Esophagus (tissue), 2 donors: ENCODE results near the gene WDFY1. TPM values are rescaled to one million over a fixed set of nuclear protein-coding genes. Genes with fewer than 3 reads are reported as not detected.

Experiments used
- H3K27ac ChIP-seq, 2 donors: one replicate each; pipeline ENCODE4 v1.5.1; 2013; ENCODE audit warnings: low read depth in 2 of 2, mild to moderate bottlenecking in 2 of 2, inconsistent platforms in 1 of 2, low read length in 1 of 2, moderate library complexity in 1 of 2
- H3K27me3 ChIP-seq, 2 donors: one replicate each; pipeline ENCODE4 v1.6.1; 2013; ENCODE audit warnings: low read length in 2 of 2, control low read depth in 1 of 2, mild to moderate bottlenecking in 1 of 2; ENCODE audit not compliant: insufficient read depth in 2 of 2, control insufficient read depth in 1 of 2
- H3K36me3 ChIP-seq, 2 donors: one replicate each; pipeline ENCODE4 v1.6.1; 2013; ENCODE audit warnings: low read length in 1 of 2; ENCODE audit not compliant: control insufficient read depth in 2 of 2, insufficient read depth in 2 of 2
- H3K4me1 ChIP-seq, 2 donors: one replicate each; pipeline ENCODE4 v1.6.1; 2013; ENCODE audit warnings: low read length in 1 of 2; ENCODE audit not compliant: control insufficient read depth in 2 of 2, insufficient read depth in 2 of 2
- H3K4me3 ChIP-seq, 2 donors: one replicate each; pipeline ENCODE4 v1.5.1; 2013; ENCODE audit warnings: low read length in 2 of 2, mild to moderate bottlenecking in 2 of 2, low read depth in 1 of 2, moderate library complexity in 1 of 2
- H3K9me3 ChIP-seq, 2 donors: one replicate each; pipeline ENCODE4 v1.6.1; 2013; ENCODE audit warnings: mild to moderate bottlenecking in 2 of 2, low read depth in 1 of 2, low read length in 1 of 2, moderate library complexity in 1 of 2; ENCODE audit not compliant: control insufficient read depth in 2 of 2, insufficient read depth in 1 of 2
- WGBS, 2 donors: extraction: QIAGEN DNeasy Blood & Tissue Kit; methylation state at CpG; one replicate each; pipeline ENCODE4 v1.1.7; 2013; 5-methylcytosine and 5-hydroxymethylcytosine counted together
- polyA plus RNA-seq, 2 donors: library from polyadenylated mRNA; stranded (reverse); fragments of 200-250 nt; gene quantifications; one replicate each; pipeline ENCODE4 v1.2.3, GENCODE V29; 2013
- donor health status: healthy with polysubstance abuse.
- donor health status: Bipolar disorder and iron deficiency.

Gene WDFY1
- polyA plus RNA-seq, 2 donors: 5.0 to 8.7 TPM

GRCh38 chr2:223870840-223871611, 74.1 kb downstream of the WDFY1 start:
- Histone ChIP-seq H3K27ac (no peak overlapping the region), H3K27me3 (no peaks in the 10 kb centered on the region), H3K9me3 (peaks cover 0 to 3% of the 10 kb centered on the region in 2 donors), H3K4me3 (no peak overlapping the region), H3K4me1 (no peaks in the 10 kb centered on the region), H3K36me3 (peaks cover 0 to 2% of the 10 kb centered on the region in 2 donors)
- 88 to 95% methylated on average over 7 of the region's 7 CpGs for WGBS, 2 donors

- Histone ChIP-seq H3K9me3 (no peaks in the 10 kb centered on the region), H3K27me3 (no peaks in the 10 kb centered on the region), H3K27ac (no peak overlapping the region), H3K4me1 (no peaks in the 10 kb centered on the region), H3K4me3 (no peak overlapping the region), H3K36me3 (peaks cover 0 to 2% of the 10 kb centered on the region in 2 donors)
- 89 to 95% methylated on average over 3 of the region's 3 CpGs for WGBS, 2 donors
Observed at GRCh38 chr2:223868005-223868404, 77.1 kb downstream of the WDFY1 start.

GRCh38 chr2:223865907-223866508, 79.1 kb downstream of the WDFY1 start:
- H3K27me3 ChIP-seq: no peaks in the 10 kb centered on the region
- no peaks in the 10 kb centered on the region for H3K4me1 ChIP-seq
- no peaks in the 10 kb centered on the region for H3K9me3 ChIP-seq
- H3K36me3 ChIP-seq: peaks cover 0 to 2% of the 10 kb centered on the region in 2 donors
- 62 to 65% methylated on average over 2 of the region's 2 CpGs for WGBS, 2 donors
- no peak overlapping the region for H3K27ac ChIP-seq
- no peak overlapping the region for H3K4me3 ChIP-seq

- Histone ChIP-seq H3K27me3 (no peaks in the 10 kb centered on the region), H3K4me1 (no peaks in the 10 kb centered on the region), H3K9me3 (no peaks in the 10 kb centered on the region), H3K36me3 (no peaks in the 10 kb centered on the region), H3K4me3 (no peak overlapping the region), H3K27ac (no peak overlapping the region)
- WGBS, 2 donors: 83 to 89% methylated on average over 4 of the region's 4 CpGs
Observed at GRCh38 chr2:223865124-223865523, 80.0 kb downstream of the WDFY1 start.

- no peaks in the 10 kb centered on the region for H3K36me3 ChIP-seq
- H3K27ac ChIP-seq: no peak overlapping the region
- WGBS, 2 donors: 59 to 65% methylated on average over 2 of the region's 2 CpGs
- no peak overlapping the region for H3K4me3 ChIP-seq
- H3K27me3 ChIP-seq: no peaks in the 10 kb centered on the region
- H3K4me1 ChIP-seq: no peaks in the 10 kb centered on the region
- no peaks in the 10 kb centered on the region for H3K9me3 ChIP-seq
Observed at GRCh38 chr2:223863491-223863890, 81.6 kb downstream of the WDFY1 start.

GRCh38 chr2:223860809-223861738, 84.1 kb downstream of the WDFY1 start:
- H3K36me3 ChIP-seq: no peaks in the 10 kb centered on the region
- H3K9me3 ChIP-seq: no peaks in the 10 kb centered on the region
- no peaks in the 10 kb centered on the region for H3K27me3 ChIP-seq
- 58 to 66% methylated on average over 5 of the region's 5 CpGs for WGBS, 2 donors
- no peak overlapping the region for H3K4me3 ChIP-seq
- peak overlapping the region in 1 of 2 donors; percentile 11 for H3K27ac ChIP-seq
- no peaks in the 10 kb centered on the region for H3K4me1 ChIP-seq

GRCh38 chr2:223859070-223859469, 86.1 kb downstream of the WDFY1 start:
- H3K27ac ChIP-seq: no peak overlapping the region
- H3K36me3 ChIP-seq: no peaks in the 10 kb centered on the region
- no peaks in the 10 kb centered on the region for H3K27me3 ChIP-seq
- no peak overlapping the region for H3K4me3 ChIP-seq
- 92 to 93% methylated on average over 3 of the region's 3 CpGs for WGBS, 2 donors
- H3K4me1 ChIP-seq: no peaks in the 10 kb centered on the region
- no peaks in the 10 kb centered on the region for H3K9me3 ChIP-seq

GRCh38 chr2:223856584-223856983, 88.6 kb downstream of the WDFY1 start:
- Histone ChIP-seq H3K27me3 (no peaks in the 10 kb centered on the region), H3K4me3 (no peak overlapping the region), H3K4me1 (no peaks in the 10 kb centered on the region), H3K27ac (no peak overlapping the region), H3K36me3 (no peaks in the 10 kb centered on the region), H3K9me3 (no peaks in the 10 kb centered on the region)
- 58 to 72% methylated on average over 5 of the region's 5 CpGs for WGBS, 2 donors

GRCh38 chr2:223856021-223856420, 89.1 kb downstream of the WDFY1 start:
- no peak overlapping the region for H3K27ac ChIP-seq
- 68 to 69% methylated on average over 2 of the region's 2 CpGs for WGBS, 2 donors
- no peak overlapping the region for H3K4me3 ChIP-seq

More at GRCh38 chr2:223856021-223856420, 89.1 kb downstream of the WDFY1 start:
- no peaks in the 10 kb centered on the region for H3K36me3 ChIP-seq
- H3K27me3 ChIP-seq: no peaks in the 10 kb centered on the region
- H3K9me3 ChIP-seq: no peaks in the 10 kb centered on the region
- H3K4me1 ChIP-seq: no peaks in the 10 kb centered on the region
